ENCODE data around the gene AMOTL2.

AMOTL2 gene

DNA sequence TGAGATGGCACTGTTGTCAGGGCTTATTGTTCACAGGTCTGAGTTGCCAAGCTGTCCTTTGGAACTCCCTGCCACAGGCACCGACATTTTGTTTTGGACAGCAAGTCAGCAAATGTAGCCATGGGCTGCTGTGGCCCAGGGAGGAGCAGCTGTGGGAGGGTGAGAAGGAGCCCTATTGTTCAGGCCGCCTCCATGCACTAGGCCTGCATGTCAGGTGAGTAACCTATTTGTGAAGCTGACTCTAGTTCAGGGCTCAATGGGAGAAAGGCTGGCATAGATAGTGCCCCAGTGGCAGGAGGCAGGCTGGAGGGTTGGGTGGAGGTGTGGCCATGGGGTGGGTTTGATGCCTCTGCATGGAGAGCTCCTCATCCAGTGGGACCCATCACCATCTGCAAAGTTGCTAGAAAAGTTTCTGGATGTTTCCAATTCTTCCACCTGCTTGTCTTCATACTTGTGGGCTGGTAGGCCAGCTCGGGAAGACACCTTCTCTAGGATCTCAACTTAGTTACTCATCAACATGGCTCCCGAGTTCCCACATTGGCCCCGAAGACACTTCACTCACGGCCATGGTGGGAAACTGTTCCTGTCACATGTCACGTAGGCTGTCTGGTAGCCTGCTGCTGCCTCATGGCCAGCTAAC, 19.5 kb downstream of the AMOTL2 start:
- TF ChIP-seq, protein P1, sequence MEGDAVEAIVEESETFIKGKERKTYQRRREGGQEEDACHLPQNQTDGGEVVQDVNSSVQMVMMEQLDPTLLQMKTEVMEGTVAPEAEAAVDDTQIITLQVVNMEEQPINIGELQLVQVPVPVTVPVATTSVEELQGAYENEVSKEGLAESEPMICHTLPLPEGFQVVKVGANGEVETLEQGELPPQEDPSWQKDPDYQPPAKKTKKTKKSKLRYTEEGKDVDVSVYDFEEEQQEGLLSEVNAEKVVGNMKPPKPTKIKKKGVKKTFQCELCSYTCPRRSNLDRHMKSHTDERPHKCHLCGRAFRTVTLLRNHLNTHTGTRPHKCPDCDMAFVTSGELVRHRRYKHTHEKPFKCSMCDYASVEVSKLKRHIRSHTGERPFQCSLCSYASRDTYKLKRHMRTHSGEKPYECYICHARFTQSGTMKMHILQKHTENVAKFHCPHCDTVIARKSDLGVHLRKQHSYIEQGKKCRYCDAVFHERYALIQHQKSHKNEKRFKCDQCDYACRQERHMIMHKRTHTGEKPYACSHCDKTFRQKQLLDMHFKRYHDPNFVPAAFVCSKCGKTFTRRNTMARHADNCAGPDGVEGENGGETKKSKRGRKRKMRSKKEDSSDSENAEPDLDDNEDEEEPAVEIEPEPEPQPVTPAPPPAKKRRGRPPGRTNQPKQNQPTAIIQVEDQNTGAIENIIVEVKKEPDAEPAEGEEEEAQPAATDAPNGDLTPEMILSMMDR (IDR thresholded peaks at IDR 0.05; ENCODE audit: low read depth, low read length, missing control alignments), result no peak
- DNase-seq (ENCODE audit: low read depth), result no peak
- in situ Hi-C loops (cut with HindIII; ENCODE audit: low sequenced_read_pairs), result no loop called here
- H3K4me3 ChIP-seq (ENCODE audit: low read depth, low read length), result no peak overlapping the region

DNA sequence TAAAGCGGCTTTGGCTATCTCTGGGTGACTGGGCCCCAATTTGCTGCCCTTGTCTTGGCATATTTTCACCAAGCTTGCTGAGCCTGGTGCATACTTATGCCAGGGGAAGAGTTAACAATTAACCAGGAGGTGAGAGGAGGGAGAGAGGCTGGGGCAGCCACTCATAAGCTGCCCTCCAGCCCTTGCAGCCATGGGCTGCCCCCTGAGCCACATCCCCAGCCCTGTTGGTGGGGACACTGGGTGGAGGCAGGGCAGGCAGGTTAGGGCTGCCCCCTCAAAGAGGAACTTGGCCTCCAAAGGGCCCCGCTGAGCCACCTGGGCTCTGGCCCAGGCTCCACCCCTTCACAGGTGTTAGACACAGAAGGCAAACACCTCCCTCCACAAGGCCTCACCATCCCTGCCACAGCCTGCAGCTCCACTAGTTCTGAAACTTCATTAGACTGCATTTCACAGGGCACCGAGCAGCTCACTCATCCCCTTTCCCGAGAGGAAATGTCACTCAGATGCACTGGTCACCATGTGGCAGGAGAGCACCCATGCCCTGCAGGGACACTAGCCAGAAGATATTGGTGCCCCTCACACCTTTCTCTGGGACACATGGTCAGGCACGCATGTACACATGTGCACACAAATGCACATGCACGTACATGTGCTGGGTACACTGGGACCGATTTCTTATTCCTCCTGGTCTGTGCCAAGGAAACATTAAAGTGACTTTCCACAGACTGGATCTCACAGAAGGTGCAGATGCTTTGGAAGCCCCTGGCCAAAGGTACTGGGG, 20.2 kb downstream of the AMOTL2 start:
- no peak for DNase-seq (ENCODE audit: low read depth)
- no peak overlapping the region for H3K4me3 ChIP-seq (ENCODE audit: low read depth, low read length)
- TF ChIP-seq, protein P1 (IDR thresholded peaks at IDR 0.05; ENCODE audit: low read depth, low read length, missing control alignments), result no peak
- in situ Hi-C loops (cut with HindIII; ENCODE audit: low sequenced_read_pairs), result no loop called here

DNA sequence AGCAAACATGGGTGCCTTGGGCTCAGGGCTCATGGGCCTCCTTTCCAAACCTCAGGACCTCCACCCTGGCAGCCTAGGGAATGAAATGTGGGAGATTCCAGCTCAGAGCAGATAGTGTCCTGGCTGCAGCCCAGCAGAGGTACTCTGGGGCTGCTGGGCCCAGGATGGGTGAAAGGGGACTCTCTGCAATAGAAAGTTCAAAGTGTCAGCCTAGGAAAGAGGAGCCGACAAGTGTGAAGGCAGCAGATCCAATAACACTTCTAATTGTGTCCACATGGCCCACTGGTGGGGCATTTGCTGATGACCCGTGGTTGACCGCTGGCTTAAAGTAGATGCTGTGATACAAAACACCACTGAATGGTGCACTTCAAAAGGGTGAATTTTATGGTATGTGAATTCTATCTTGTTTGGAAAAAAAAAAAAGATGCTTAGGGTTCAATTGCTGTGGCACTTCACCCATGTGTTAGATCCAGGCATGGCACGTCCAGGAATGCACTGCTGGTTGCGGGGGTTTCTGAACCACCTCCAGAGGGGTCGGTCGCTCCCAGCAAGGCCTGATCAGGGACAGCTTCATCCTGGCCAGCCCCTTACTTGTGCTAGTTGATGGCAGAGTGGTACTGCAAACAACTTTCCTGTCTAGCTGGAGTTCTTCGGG, 20.9 kb downstream of the AMOTL2 start:
- TF ChIP-seq, protein P1 (IDR thresholded peaks at IDR 0.05; ENCODE audit: low read depth, low read length, missing control alignments), result no peak
- DNase-seq (ENCODE audit: low read depth), result no peak
- H3K4me3 ChIP-seq (ENCODE audit: low read depth, low read length), result no peak overlapping the region
- in situ Hi-C loops (cut with HindIII; ENCODE audit: low sequenced_read_pairs), result no loop called here

DNA sequence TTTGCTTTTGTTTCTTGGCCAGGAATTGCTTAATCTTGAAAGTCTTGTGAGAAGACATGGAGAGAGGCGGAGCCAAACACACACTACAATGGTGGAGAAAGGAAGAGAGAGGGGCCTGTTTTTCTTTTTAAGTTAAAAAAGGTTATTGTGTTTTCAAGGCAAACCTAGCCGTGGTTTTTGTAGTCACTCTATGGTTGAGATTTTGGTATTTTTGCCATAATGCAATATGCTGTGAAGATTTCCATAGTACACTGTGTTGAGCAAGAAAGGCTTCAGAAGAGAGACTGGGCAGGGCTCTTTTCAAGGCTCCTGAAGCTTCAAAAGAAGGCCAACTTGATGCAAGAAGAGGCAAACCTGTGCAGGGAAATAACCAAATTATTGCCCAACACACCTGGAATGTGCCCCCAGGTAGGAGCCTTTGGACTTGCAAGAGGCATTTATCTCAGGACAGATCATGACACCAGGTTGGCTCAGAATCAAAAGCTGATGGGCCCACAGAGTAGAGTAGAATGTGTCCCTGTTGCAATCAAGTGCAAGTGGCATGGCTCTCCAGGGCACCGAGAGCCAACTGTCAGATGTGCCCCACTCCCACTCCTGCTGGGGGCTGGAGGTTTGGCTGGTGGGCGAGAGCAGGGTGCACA, 22.1 kb downstream of the AMOTL2 start:
- in situ Hi-C loops (cut with HindIII; ENCODE audit: low sequenced_read_pairs), result no loop called here
- no peak overlapping the region for H3K4me3 ChIP-seq (ENCODE audit: low read depth, low read length)
- TF ChIP-seq, protein P1 (IDR thresholded peaks at IDR 0.05; ENCODE audit: low read depth, low read length, missing control alignments), result no peak
- no peak for DNase-seq (ENCODE audit: low read depth)

DNA sequence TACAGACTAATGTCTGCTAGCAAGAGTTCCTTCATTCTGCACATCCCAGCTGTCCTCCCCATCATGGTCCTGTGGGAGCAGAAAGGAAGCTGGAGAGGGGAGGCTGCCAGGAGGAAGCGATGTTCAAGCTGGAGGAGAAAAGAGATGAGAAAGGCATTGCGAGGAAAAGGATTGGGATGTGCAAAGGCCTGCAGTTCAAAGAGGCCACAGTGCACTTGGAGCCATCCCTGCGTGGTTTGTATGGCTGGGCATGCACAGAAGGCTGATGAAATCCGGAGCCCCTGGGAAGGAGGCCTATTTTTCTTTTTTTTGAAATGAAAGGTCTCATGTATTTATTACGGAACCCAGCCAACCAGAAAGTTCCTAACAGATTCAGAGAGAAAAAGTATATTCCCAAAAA, 22.8 kb downstream of the AMOTL2 start:
- no peak for DNase-seq (ENCODE audit: low read depth)
- in situ Hi-C loops (cut with HindIII; ENCODE audit: low sequenced_read_pairs), result no loop called here
- H3K4me3 ChIP-seq (ENCODE audit: low read depth, low read length), result no peak overlapping the region
- TF ChIP-seq, protein P1 (IDR thresholded peaks at IDR 0.05; ENCODE audit: low read depth, low read length, missing control alignments), result no peak

DNA sequence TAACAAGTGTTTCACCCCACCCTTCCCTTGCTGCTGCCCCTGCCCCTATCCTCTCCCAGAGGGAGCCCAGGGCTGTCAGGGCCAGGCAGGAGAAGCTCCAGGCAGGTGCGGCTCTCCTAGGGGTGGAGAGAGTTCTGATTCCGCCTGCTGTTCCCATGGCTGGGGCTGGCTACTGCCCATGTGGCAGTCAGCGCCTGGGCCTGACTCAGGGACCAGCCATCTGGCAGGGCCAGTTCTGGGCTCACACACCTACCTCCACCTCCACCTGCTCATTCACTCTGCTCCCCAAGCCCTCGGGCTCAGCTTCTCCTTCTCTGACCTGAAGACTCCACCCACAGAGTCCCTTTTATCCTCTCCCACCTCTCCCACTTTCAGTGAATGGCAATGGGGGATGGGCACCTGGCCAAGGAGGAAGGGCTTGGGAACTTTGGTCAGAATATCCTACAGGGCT, 23.4 kb downstream of the AMOTL2 start:
- no peak for DNase-seq (ENCODE audit: low read depth)
- in situ Hi-C loops (cut with HindIII; ENCODE audit: low sequenced_read_pairs), result no loop called here
- H3K4me3 ChIP-seq (ENCODE audit: low read depth, low read length), result no peak overlapping the region
- TF ChIP-seq, protein P1 (IDR thresholded peaks at IDR 0.05; ENCODE audit: low read depth, low read length, missing control alignments), result no peak
